ENCODE data around the gene SPAG17.

Gene SPAG17

DNA sequence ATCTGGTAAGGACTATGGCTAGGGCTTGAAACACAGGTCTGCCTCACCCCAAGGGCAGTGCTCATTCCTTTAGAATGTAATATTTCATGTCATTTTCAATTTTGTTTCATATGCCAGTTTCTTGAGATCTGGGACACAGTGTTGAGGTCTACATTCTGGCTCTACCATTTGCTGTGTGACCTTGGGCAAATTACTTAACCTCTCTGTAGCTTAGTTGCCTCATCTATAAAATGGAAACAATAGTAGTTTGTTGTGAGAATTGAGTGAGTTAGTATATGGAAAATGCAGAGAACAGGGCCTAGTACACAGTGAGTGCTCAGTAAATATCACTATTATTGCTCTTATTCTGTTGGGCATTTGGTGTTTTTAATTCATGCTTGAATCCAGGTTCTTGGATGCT, 171.1 kb downstream of the SPAG17 start:
- DNase-seq (ENCODE audit: extremely low spot score): no peak
- TF ChIP-seq, protein P1, sequence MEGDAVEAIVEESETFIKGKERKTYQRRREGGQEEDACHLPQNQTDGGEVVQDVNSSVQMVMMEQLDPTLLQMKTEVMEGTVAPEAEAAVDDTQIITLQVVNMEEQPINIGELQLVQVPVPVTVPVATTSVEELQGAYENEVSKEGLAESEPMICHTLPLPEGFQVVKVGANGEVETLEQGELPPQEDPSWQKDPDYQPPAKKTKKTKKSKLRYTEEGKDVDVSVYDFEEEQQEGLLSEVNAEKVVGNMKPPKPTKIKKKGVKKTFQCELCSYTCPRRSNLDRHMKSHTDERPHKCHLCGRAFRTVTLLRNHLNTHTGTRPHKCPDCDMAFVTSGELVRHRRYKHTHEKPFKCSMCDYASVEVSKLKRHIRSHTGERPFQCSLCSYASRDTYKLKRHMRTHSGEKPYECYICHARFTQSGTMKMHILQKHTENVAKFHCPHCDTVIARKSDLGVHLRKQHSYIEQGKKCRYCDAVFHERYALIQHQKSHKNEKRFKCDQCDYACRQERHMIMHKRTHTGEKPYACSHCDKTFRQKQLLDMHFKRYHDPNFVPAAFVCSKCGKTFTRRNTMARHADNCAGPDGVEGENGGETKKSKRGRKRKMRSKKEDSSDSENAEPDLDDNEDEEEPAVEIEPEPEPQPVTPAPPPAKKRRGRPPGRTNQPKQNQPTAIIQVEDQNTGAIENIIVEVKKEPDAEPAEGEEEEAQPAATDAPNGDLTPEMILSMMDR (IDR thresholded peaks at IDR 0.05; ENCODE audit: control extremely low read depth, extremely low read depth, low read depth, missing control alignments): no peak
- CTCF ChIA-PET: interaction anchor here (1.6 kb wide), 1 partner anchor 9 kb away, joined by 4 read pairs; no protein-coding TSS in a partner anchor
- POLR2A ChIA-PET: no interaction called here

DNA sequence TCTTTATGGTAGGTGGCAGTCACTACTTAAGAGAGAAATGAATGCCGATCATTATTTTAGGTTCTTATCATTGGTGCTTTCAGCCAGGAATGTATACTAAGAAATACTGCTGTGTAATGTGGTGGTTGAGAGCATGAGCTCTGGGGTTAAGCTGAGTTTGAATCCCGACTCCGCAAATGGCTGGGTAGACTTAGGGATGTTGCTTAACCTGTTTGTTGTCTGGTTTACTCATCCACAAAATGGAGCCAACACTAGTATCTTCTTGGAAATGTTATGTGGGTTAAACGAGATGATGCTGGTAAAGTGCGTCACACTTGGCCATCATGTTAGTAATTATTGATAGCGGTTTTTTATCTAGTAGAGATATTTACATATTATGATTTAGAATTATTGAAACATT, 171.7 kb downstream of the SPAG17 start:
- POLR2A ChIA-PET: no interaction called here

DNA sequence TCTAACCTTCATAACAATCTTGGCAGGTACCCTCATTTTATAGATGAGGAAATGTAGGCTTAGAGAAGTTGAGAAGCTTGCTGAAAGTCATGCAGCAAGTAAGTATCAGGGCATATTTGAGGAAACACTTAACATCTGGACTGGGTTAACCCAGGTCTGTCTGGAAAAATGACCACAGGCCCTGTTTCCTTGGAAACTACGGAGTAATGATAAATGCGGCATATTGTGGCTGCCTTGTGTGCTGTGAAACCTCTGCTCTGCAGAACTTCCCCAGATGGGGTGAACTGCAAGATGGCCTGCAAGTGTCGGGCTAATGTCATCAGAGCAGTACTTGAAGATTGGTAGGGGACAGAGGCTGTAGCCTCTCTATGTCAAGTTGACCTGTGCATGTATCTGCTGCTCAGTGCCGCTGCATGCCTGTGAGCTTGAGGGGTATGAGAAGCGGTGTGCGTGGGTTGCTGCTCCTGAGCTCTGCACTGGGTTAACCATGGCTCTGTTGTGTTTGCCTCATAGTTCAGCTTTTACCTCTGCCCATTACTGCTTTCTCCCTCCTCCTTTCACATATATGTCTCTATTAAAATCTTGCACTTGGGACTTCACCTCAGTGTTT, 172.4 kb downstream of the SPAG17 start:
- ChIA-PET CTCF (interaction anchor here (1.6 kb wide), 1 partner anchor 8 kb away, joined by 4 read pairs; no protein-coding TSS in a partner anchor), POLR2A (no interaction called here)
- TF ChIP-seq, protein P1 (IDR thresholded peaks at IDR 0.05; ENCODE audit: control extremely low read depth, extremely low read depth, low read depth, missing control alignments): no peak
- no peak for DNase-seq (ENCODE audit: extremely low spot score)

More for the DNA sequence above, 171.7 kb downstream of the SPAG17 start:
- DNase-seq (ENCODE audit: extremely low spot score): no peak
- CTCF ChIA-PET: interaction anchor here (1.6 kb wide), 1 partner anchor 9 kb away, joined by 4 read pairs; no protein-coding TSS in a partner anchor
- TF ChIP-seq, protein P1 (IDR thresholded peaks at IDR 0.05; ENCODE audit: control extremely low read depth, extremely low read depth, low read depth, missing control alignments): no peak

DNA sequence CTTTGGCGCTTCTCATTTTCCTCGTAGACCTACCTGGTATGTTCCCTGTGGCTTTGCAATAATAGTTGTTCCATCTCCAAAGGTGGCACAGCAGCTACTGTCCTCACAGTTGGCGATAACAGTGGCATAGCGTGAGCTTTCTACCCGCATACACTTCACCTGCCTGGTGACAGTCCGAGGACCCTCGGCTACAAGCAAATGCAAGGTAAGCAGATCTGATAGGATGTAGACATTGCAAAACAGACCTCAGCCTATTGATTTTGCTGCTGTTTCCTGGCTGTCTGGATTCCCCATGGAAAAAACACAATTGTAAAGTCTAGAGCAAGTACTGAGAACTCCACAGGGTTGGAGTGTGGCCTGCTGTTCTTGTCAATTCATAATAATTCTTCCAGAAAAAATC, 177.0 kb downstream of the SPAG17 start:
- CTCF ChIA-PET: interaction anchor here (1.3 kb wide), 1 partner anchor 27 kb away, joined by 3 read pairs; no protein-coding TSS in a partner anchor
- POLR2A ChIA-PET: no interaction called here
- TF ChIP-seq, protein P1 (IDR thresholded peaks at IDR 0.05; ENCODE audit: control extremely low read depth, extremely low read depth, low read depth, missing control alignments): no peak

GRCh38 chr1:118007391-118007790, 177.6 kb downstream of the SPAG17 start:
- DNase-seq (ENCODE audit: extremely low spot score): no peak
- TF ChIP-seq, protein P1 (IDR thresholded peaks at IDR 0.05; ENCODE audit: control extremely low read depth, extremely low read depth, low read depth, missing control alignments): no peak
- ChIA-PET POLR2A (no interaction called here), CTCF (interaction anchor here (1.3 kb wide), 1 partner anchor 26 kb away, joined by 3 read pairs; no protein-coding TSS in a partner anchor)

More for the DNA sequence above, 177.0 kb downstream of the SPAG17 start:
- no peak for DNase-seq (ENCODE audit: extremely low spot score)

DNA sequence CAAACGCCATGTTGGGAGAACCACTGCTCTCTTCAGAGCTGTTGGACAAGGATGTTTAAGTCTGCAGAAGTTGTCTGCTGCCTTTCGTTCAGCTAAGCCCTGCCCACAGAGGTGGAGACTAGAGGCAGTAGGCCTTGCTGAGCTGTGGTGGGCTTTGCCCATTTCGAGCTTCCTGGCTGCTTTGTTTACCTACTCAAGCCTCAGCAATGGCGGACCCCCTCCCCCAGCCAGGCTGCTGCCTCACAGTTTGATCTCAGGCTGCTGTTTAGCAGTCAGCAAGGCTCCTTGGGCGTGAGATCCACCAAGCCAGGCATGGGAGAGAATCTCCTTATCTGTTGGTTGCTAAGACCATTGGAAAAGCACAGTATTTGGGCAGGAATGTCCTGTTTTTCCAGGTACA, 180.7 kb downstream of the SPAG17 start:
- CTCF ChIA-PET: interaction anchor here (1.2 kb wide), 1 partner anchor 9 kb away, joined by 4 read pairs; no protein-coding TSS in a partner anchor
- TF ChIP-seq, protein P1 (IDR thresholded peaks at IDR 0.05; ENCODE audit: control extremely low read depth, extremely low read depth, low read depth, missing control alignments): no peak
- POLR2A ChIA-PET: no interaction called here
- DNase-seq (ENCODE audit: extremely low spot score): no peak
